ENCODE results near the gene SLCO4A1. TPM values are rescaled to one million over a fixed set of nuclear protein-coding genes. Genes with fewer than 3 reads are reported as not detected.

Gene SLCO4A1
- total and polyA plus RNA-seq, 2 of the 4 experiments (the other 2 are of a cell fraction): 0.72 to 1.1 TPM

GRCh38 chr20:62678553-62678952 is 36.2 kb downstream of the SLCO4A1 start:
- WGBS, 2 experiments (ENCODE audit: extremely low coverage in 2 of 2, insufficient read length in 1 of 2): 25% methylated on average over 2 of the region's 9 CpGs; no CpG with 5 or more reads in 1 of the 2 experiments
- in situ Hi-C loops (cut with MboI; ENCODE audit: low sequenced_read_pairs): loop anchor here (25.0 kb wide), 1 partner anchor 334 kb away; the partner anchor contains the start of gene BHLHE23
- no peak overlapping the region for H2BK15ac ChIP-seq (ENCODE audit: low read depth, low read length)

More at GRCh38 chr20:62678553-62678952, 36.2 kb downstream of the SLCO4A1 start:
- Histone ChIP-seq H3K56ac (ENCODE audit: extremely low read depth, insufficient read depth, low read length) (no peak overlapping the region), H3K4me3 (ENCODE audit: insufficient read depth, low read depth, low read length) (no peak overlapping the region), H3K4me2 (ENCODE audit: low read depth, low read length) (no peak overlapping the region), H2AFZ (replicated peaks; ENCODE audit: low read length, poor library complexity) (no peak overlapping the region), H3K79me1 (ENCODE audit: low read depth in 1 of 2, low read length in 2 of 2) (no peaks in the 10 kb centered on the region), H2AK5ac (ENCODE audit: low read depth, low read length) (no peak overlapping the region), H4K8ac (ENCODE audit: low read depth in 2 of 2, low read length in 2 of 2) (no peak overlapping the region), H3K27ac (ENCODE audit: insufficient read depth, low read length) (no peak overlapping the region), H4K20me1 (ENCODE audit: insufficient read depth, low read length) (no peaks in the 10 kb centered on the region), H2BK120ac (ENCODE audit: low read depth, low read length) (no peak overlapping the region), H3K27me3 (ENCODE audit: control insufficient read depth, insufficient read depth, low read length) (peaks cover 20% of the 10 kb centered on the region), H4K91ac (ENCODE audit: insufficient read depth, low read depth, low read length) (no peak overlapping the region), H3K9ac (ENCODE audit: low read depth, low read length) (no peak overlapping the region), H3K4ac (ENCODE audit: low read depth, low read length) (no peak overlapping the region), H2BK20ac (ENCODE audit: low read depth, low read length) (no peak overlapping the region), H3K14ac (replicated peaks; ENCODE audit: low read depth, low read length) (no peak overlapping the region), H3K4me1 (ENCODE audit: control insufficient read depth, insufficient read depth, low read length) (peaks cover 3% of the 10 kb centered on the region; the same call in 1 of the 2 replicates), H3K23ac (ENCODE audit: low read depth, low read length) (no peak overlapping the region), H2AK9ac (replicated peaks; ENCODE audit: low read depth, low read length, poor library complexity) (no peak overlapping the region), H3K18ac (ENCODE audit: low read depth, low read length) (no peak overlapping the region), H2BK5ac (ENCODE audit: low read depth, low read length, poor library complexity, severe bottlenecking) (no peak overlapping the region), H4K5ac (ENCODE audit: low read depth, low read length) (no peak overlapping the region), H3K9me1 (ENCODE audit: insufficient read depth, low read length) (no peaks in the 10 kb centered on the region), H3K36me3 (ENCODE audit: control insufficient read depth, insufficient read depth, low read length) (no peaks in the 10 kb centered on the region), H3K9me3 (ENCODE audit: control insufficient read depth, insufficient read depth, low read length) (peaks cover 9% of the 10 kb centered on the region)
- BruUV-seq (replicated peaks): no TSS peak
- no peak for DNase-seq
- TF ChIP-seq CHD1 (IDR thresholded peaks at IDR 0.05; ENCODE audit: low read depth, low read length) (no peak), RAD21 (IDR thresholded peaks at IDR 0.05; ENCODE audit: low read length) (no peak), FOS (IDR thresholded peaks at IDR 0.05; ENCODE audit: low read depth, low read length) (no peak), RCOR1 (IDR thresholded peaks at IDR 0.05; ENCODE audit: insufficient replicate concordance, low read length) (no peak), MXI1 (IDR thresholded peaks at IDR 0.05; ENCODE audit: borderline replicate concordance, low read depth, low read length) (no peak), RFX5 (IDR thresholded peaks at IDR 0.05; ENCODE audit: low read depth, low read length) (no peak), CEBPB (IDR thresholded peaks at IDR 0.05; ENCODE audit: low read depth, low read length) (no peak), MAFK (IDR thresholded peaks at IDR 0.05; ENCODE audit: low read depth, low read length) (no peak), NFE2L2 (IDR thresholded peaks at IDR 0.05; ENCODE audit: low read depth, low read length) (no peak), BHLHE40 (IDR thresholded peaks at IDR 0.05; ENCODE audit: low read depth, low read length) (no peak), MAZ (IDR thresholded peaks at IDR 0.05; ENCODE audit: borderline replicate concordance, low read depth, low read length) (no peak), ELK1 (IDR thresholded peaks at IDR 0.05; ENCODE audit: borderline replicate concordance, low read depth, low read length) (no peak), USF2 (IDR thresholded peaks at IDR 0.05; ENCODE audit: low read depth, low read length) (no peak), POLR2A (IDR thresholded peaks at IDR 0.05; ENCODE audit: low read depth, low read length) (no peak), SMC3 (IDR thresholded peaks at IDR 0.05; ENCODE audit: low read depth, low read length) (no peak), CTCF (conservative IDR thresholded peaks at IDR 0.05; ENCODE audit: low read depth, low read length) (no peak)
- POLR2A ChIA-PET (ENCODE audit: unreplicated experiment): no interaction called here
- intact Hi-C loops (cut with micrococcal nuclease) (no loop called here), dilution Hi-C loops (cut with HindIII; ENCODE audit: low sequenced_read_pairs, unreplicated experiment) (no loop called here)
- no peak for ATAC-seq (ENCODE audit: low read depth)
- CTCF ChIA-PET: interaction anchor here (1.1 to 1.2 kb wide), 2 partner anchors 11 to 113 kb away, joined by 3 read pairs; no protein-coding TSS in a partner anchor

Measured in IMR-90 (cell line).